H9 (cell line): ENCODE results near the gene DPP6. TPM values are rescaled to one million over a fixed set of nuclear protein-coding genes. Genes with fewer than 3 reads are reported as not detected.

Source experiments
- DNase-seq: peaks from one replicate; pipeline ENCODE4 v3.0.0-alpha.2; 2017
- H2AFZ ChIP-seq: one replicate; pipeline ENCODE4 v1.6.1; 2013; ENCODE audit warnings: mild to moderate bottlenecking, low read length, control low read depth, moderate library complexity
- H2AK5ac ChIP-seq: 2 replicates; pipeline ENCODE4 v1.6.1; 2013; ENCODE audit warnings: low read length, control low read depth, mixed read lengths; ENCODE audit not compliant: insufficient read length
- H2BK120ac ChIP-seq: one replicate; pipeline ENCODE4 v1.6.1; 2013; ENCODE audit warnings: low read depth, mild to moderate bottlenecking, low read length, control low read depth, inconsistent platforms; ENCODE audit not compliant: poor library complexity, severe bottlenecking
- H2BK12ac ChIP-seq: 2 replicates; pipeline ENCODE4 v1.6.1; 2013; ENCODE audit warnings: low read length, control low read depth, mixed read lengths, low read depth; ENCODE audit not compliant: insufficient read length
- H2BK15ac ChIP-seq: 2 replicates; pipeline ENCODE4 v1.6.1; 2013; ENCODE audit warnings: low read depth, low read length, control low read depth
- H2BK20ac ChIP-seq: one replicate; pipeline ENCODE4 v1.6.1; 2013; ENCODE audit warnings: low read depth, mild to moderate bottlenecking, low read length, control low read depth, inconsistent platforms; ENCODE audit not compliant: poor library complexity, severe bottlenecking
- H2BK5ac ChIP-seq: 2 replicates; pipeline ENCODE4 v1.6.1; 2013; ENCODE audit warnings: low read length, control low read depth, mixed read lengths; ENCODE audit not compliant: insufficient read length
- H3K14ac ChIP-seq: 2 replicates; pipeline ENCODE4 v1.6.1; 2013; ENCODE audit warnings: low read length, control low read depth; ENCODE audit not compliant: insufficient read depth
- H3K18ac ChIP-seq: 2 replicates; pipeline ENCODE4 v1.6.1; 2013; ENCODE audit warnings: low read depth, mild to moderate bottlenecking, mixed read lengths, low read length, control low read depth; ENCODE audit not compliant: insufficient read length
- H3K23ac ChIP-seq: 2 replicates; pipeline ENCODE4 v1.6.1; 2013; ENCODE audit warnings: low read length, control low read depth, mixed read lengths, low read depth; ENCODE audit not compliant: insufficient read length
- H3K23me2 ChIP-seq: 2 replicates; pipeline ENCODE4 v1.6.1; 2013; ENCODE audit warnings: low read depth, mild to moderate bottlenecking, mixed read lengths, low read length, control low read depth; ENCODE audit not compliant: insufficient read length, poor library complexity, severe bottlenecking
- H3K27ac ChIP-seq: 2 replicates; pipeline ENCODE4 v1.5.1; 2013; ENCODE audit warnings: low read length, control low read depth, mixed read lengths, low read depth; ENCODE audit not compliant: insufficient read length
- H3K27me3 ChIP-seq: 2 replicates; pipeline ENCODE4 v1.6.1; 2013; ENCODE audit warnings: low read length, control low read depth, inconsistent platforms; ENCODE audit not compliant: insufficient read depth
- H3K4ac ChIP-seq: 2 replicates; pipeline ENCODE4 v1.6.1; 2013; ENCODE audit warnings: low read depth, mild to moderate bottlenecking, control low read depth, inconsistent platforms, low read length, moderate library complexity
- H3K4me1 ChIP-seq: 2 replicates; pipeline ENCODE4 v1.6.1; 2013; ENCODE audit warnings: low read length, control low read depth, inconsistent platforms; ENCODE audit not compliant: insufficient read depth
- H3K4me2 ChIP-seq: 2 replicates; pipeline ENCODE4 v1.6.1; 2013; ENCODE audit warnings: low read length, control low read depth, mixed read lengths; ENCODE audit not compliant: insufficient read length, insufficient read depth
- H3K56ac ChIP-seq: 2 replicates; pipeline ENCODE4 v1.6.1; 2013; ENCODE audit warnings: low read depth, mild to moderate bottlenecking, mixed read lengths, low read length, control low read depth; ENCODE audit not compliant: insufficient read length
- H3K79me1 ChIP-seq: 2 replicates; pipeline ENCODE4 v1.6.1; 2013; ENCODE audit warnings: low read depth, mild to moderate bottlenecking, moderate library complexity, low read length, control low read depth, inconsistent platforms; ENCODE audit not compliant: insufficient read depth, poor library complexity, severe bottlenecking
- H3K79me2 ChIP-seq: 2 replicates; pipeline ENCODE4 v1.6.1; 2013; ENCODE audit warnings: low read length, control low read depth, inconsistent platforms; ENCODE audit not compliant: insufficient read depth
- H3K9ac ChIP-seq: 2 replicates; pipeline ENCODE4 v1.6.1; 2013; ENCODE audit warnings: low read length, control low read depth, mixed read lengths; ENCODE audit not compliant: insufficient read length; ENCODE audit errors: extremely low read depth
- H3K9me3 ChIP-seq: one replicate; pipeline ENCODE4 v1.6.1; 2013; ENCODE audit warnings: low read depth, low read length, inconsistent platforms; ENCODE audit not compliant: control insufficient read depth
- H3T11ph ChIP-seq: one replicate; pipeline ENCODE4 v1.6.1; 2013; ENCODE audit warnings: mild to moderate bottlenecking, low read length, control low read depth, inconsistent platforms
- H4K20me1 ChIP-seq: one replicate; pipeline ENCODE4 v1.6.1; 2013; ENCODE audit not compliant: control insufficient read depth, insufficient read length, insufficient read depth
- H4K5ac ChIP-seq: 2 replicates; pipeline ENCODE4 v1.6.1; 2013; ENCODE audit warnings: low read depth, mild to moderate bottlenecking, mixed read lengths, low read length, control low read depth; ENCODE audit not compliant: insufficient read length
- H4K8ac ChIP-seq: replicated peaks from 2 replicates; pipeline ENCODE4 v1.6.1; 2013; ENCODE audit warnings: low read length, control low read depth, mixed read lengths, low read depth; ENCODE audit not compliant: insufficient read length
- H4K91ac ChIP-seq: 2 replicates; pipeline ENCODE4 v1.6.1; 2013; ENCODE audit warnings: low read depth, mild to moderate bottlenecking, moderate library complexity, mixed read lengths, low read length, control low read depth; ENCODE audit not compliant: insufficient read length
- H3K27ac Mint-ChIP-seq, 3 experiments: 2 replicates in 2 of 3; 3 replicates in 1 of 3; pipeline ENCODE4 v1.8.0; 2020 to 2021; ENCODE audit warnings: mixed read lengths in 3 of 3, mild to moderate bottlenecking in 1 of 3, moderate library complexity in 1 of 3
- H3K27me3 Mint-ChIP-seq: 2 replicates; pipeline ENCODE4 v1.8.0; 2021; ENCODE audit warnings: low read depth, mild to moderate bottlenecking, moderate library complexity, mixed read lengths
- H3K36me3 Mint-ChIP-seq, 3 experiments: 2 replicates in 2 of 3; 3 replicates in 1 of 3; pipeline ENCODE4 v1.8.0; 2020 to 2021; ENCODE audit warnings: low read depth in 3 of 3, mixed read lengths in 3 of 3; ENCODE audit not compliant: insufficient read depth in 1 of 3
- H3K4me1 Mint-ChIP-seq, 2 experiments: 2 replicates each; pipeline ENCODE4 v1.8.0; 2020; ENCODE audit warnings: mixed read lengths in 2 of 2
- H3K4me3 Mint-ChIP-seq, 2 experiments: 2 replicates in 1 of 2; 3 replicates in 1 of 2; pipeline ENCODE4 v1.8.0; 2020 to 2021; ENCODE audit warnings: mild to moderate bottlenecking in 2 of 2, mixed read lengths in 2 of 2, moderate library complexity in 1 of 2
- H3K9me3 Mint-ChIP-seq, 2 experiments: 2 replicates in 1 of 2; 3 replicates in 1 of 2; pipeline ENCODE4 v1.8.0; 2020; ENCODE audit warnings: mild to moderate bottlenecking in 2 of 2, mixed read lengths in 2 of 2, moderate library complexity in 1 of 2
- CTCF ChIP-seq: fragments of 200-600 bp; sonication (generic); conservative IDR thresholded peaks from 3 replicates; pipeline ENCODE4 v1.8.0; 2021; ENCODE audit warnings: antibody characterized with exemption, mild to moderate bottlenecking
- WGBS: extraction: QIAGEN DNeasy Blood & Tissue Kit; methylation state at CpG from one replicate; pipeline ENCODE4 v1.1.7; 2013; ENCODE audit warnings: missing lambda C conversion rate, low lambda C conversion rate, mixed read lengths; ENCODE audit not compliant: insufficient read length; ENCODE audit errors: extremely low coverage; 5-methylcytosine and 5-hydroxymethylcytosine counted together
- total RNA-seq: library from RNA; stranded (reverse); gene quantifications from 2 replicates; pipeline ENCODE4 v1.2.1, GENCODE V29; 2021

Gene DPP6
- total RNA-seq, 1 experiment from 2014 or later: 4.5 TPM

- Histone ChIP-seq H3K9ac (no peak overlapping the region), H2AFZ (no peak overlapping the region), H2BK5ac (no peak overlapping the region), H4K91ac (no peak overlapping the region), H3K23ac (no peak overlapping the region), H2AK5ac (no peak overlapping the region), H3K27me3 (no peaks in the 10 kb centered on the region), H3K23me2 (no peaks in the 10 kb centered on the region), H3K4me1 (no peaks in the 10 kb centered on the region), H3K4me2 (no peak overlapping the region), H4K20me1 (no peaks in the 10 kb centered on the region), H3K18ac (no peak overlapping the region), H3K79me1 (no peaks in the 10 kb centered on the region), H3K4ac (no peak overlapping the region), H2BK12ac (no peak overlapping the region), H2BK15ac (no peak overlapping the region), H3K14ac (no peak overlapping the region), H3K56ac (no peak overlapping the region), H3T11ph (no peak overlapping the region), H2BK20ac (no peak overlapping the region), H4K5ac (no peak overlapping the region), H3K27ac (no peak overlapping the region), H4K8ac (no peak overlapping the region), H3K9me3 (no peaks in the 10 kb centered on the region), H2BK120ac (no peak overlapping the region), H3K79me2 (no peaks in the 10 kb centered on the region)
- Mint-ChIP-seq H3K27me3 (peaks cover 5% of the 10 kb centered on the region), H3K4me1 (peaks cover 12% of the 10 kb centered on the region in 2 experiments), H3K36me3 (peaks cover 0 to 3% (median 0%) of the 10 kb centered on the region in 3 experiments; a peak in 1 of 7 replicates), H3K9me3 (peaks cover 4% of the 10 kb centered on the region in 2 experiments; a peak in 2 of 5 replicates), H3K27ac (no peak overlapping the region), H3K4me3 (no peak overlapping the region)
- TF ChIP-seq CTCF: no peak
- no peak for DNase-seq
- no CpG with 5 or more reads among the region's 3 CpGs for WGBS
These were observed 683.6 kb downstream of the DPP6 start for GRCh38 chr7:154735766-154736165.
